Ammon's horn (tissue), 1 donor: ENCODE data around the gene ADGRL3.
A peak's percentile ranks its signal among the peaks of the same experiment; 100 is the strongest.
"Not testable (repeated sequence)": the region's sequence is repeated elsewhere in the genome, so short reads cannot be mapped to it uniquely, and the experiment has no call there.

Experiments
- DNase-seq: peaks from one replicate; pipeline ENCODE4 v3.0.0-alpha.2; 2016; ENCODE audit warnings: low spot score

Gene ADGRL3

DNA sequence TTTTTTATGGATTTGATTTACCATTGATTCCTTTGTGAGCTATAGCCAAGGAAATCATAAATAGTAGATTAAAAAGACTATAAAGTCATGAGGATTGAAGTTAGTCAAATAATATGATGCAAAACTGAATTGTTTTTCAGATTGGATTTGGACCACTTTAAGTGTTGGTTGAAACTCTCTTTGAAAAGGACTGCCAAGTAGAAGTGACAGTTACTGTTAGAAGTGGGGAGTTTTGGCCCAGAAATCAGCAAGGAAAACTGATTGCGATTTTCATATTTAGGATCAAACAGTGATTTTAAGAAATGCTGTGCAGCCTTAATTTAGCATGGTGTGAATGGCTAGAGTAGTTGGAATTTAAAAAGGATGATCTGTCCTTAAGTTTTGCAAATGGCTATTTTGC lies 4.9 kb downstream of the ADGRL3 start:
- DNase-seq = no peak

DNA sequence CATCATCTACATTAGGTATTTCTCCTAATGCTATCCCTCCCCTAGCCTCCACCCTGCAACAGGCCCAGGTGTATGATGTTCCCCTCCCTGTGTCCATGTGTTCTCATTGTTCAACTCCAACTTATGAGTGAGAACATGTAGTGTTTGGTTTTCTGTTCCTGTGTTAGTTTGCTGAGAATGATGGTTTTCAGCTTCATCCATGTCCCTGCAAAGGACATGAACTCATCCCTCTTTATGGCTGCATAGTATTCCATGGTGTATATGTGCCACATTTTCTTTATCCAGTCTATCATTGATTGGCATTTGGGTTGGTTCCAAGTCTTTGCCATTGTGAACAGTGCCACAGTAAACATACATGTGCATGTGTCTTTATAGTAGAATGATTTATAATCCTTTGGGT lies 7.0 kb downstream of the ADGRL3 start:
- DNase-seq = not testable (repeated sequence)

- DNase-seq = peak; percentile 86
These were observed 10.2 kb downstream of the ADGRL3 start for GRCh38 chr4:61210186-61210939.

DNA sequence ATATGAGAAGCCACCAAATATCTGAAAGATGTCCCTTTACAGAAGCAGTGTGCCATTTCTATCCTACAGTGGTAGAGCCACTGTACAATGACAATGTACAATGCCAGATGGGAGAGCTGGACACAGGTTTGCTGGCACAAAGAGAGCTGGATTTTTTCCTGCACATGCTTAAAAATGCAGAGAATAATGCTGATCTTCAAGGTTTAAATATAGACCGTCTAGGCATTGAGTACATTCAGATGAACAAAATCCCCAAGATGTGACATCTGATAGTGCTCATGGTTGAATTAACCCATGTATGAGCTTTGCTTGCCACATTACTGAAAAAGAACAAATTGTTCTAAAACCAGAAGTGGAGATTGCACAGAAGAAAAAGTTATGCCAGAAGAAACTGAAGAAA lies 11.7 kb downstream of the ADGRL3 start:
- DNase-seq = no peak

DNA sequence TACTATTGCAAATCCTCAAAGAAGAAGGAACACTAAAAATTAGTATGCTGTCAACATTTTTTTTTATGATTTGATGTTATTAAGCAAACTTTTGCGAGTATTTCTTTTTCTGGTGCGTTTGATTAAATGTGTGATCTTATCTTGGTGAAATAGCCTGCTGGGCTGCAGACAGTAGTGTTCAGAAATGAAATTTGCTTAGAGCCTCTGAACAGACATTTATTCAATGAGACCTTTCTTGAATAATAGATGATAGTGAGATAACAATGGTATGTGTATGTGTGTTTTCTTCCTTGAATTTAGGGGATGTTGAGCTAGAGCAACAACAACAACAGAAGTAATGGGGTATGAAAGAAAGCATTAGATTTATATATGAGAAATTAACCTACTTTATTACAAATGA lies 12.7 kb downstream of the ADGRL3 start:
- no peak for DNase-seq

DNA sequence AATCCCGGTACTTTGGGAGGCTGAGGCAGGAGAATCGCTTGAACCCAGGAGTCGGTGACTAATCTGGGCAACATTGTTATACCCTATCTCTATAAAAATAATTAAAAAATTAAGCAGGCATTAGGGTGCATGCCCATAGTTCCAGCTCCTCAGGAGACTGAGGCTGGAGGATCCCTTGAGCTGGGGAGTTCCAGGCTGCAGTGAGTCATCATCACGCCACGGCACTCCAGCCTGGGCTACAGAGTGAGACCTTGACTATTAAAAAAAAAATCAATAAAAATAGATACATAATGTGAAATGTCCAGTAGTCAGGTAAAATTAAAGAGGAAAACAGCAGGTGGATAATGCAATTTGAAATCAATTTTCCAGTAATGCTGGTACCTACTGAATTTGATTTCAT lies 14.6 kb downstream of the ADGRL3 start:
- no peak for DNase-seq

- no peak for DNase-seq
These were observed 17.1 kb downstream of the ADGRL3 start for GRCh38 chr4:61217222-61217621.

- DNase-seq = no peak
These were observed 20.4 kb downstream of the ADGRL3 start for GRCh38 chr4:61220556-61220955.

- no peak for DNase-seq
These were observed 23.3 kb downstream of the ADGRL3 start for GRCh38 chr4:61223385-61223784.

GRCh38 chr4:61224573-61224972 lies 24.4 kb downstream of the ADGRL3 start:
- no peak for DNase-seq

DNA sequence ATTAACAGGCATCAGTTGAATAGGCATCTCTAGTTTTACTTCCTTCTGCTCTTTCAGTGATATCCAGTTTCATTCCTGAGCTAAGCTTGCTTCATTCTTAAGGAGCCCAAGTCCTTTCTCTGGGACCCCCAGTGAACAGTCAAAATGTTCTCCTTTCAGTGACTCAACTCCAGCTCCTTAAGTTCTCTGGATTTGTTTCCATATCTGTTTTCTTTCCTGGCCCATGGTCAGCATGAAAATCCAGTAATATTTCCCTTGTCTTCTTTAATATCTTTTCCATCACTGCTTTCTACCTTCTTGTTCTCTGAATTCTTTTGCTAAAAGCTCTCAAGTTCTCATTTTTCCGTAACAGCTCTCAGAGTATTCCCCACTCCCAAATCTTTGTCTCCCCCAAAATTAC lies 25.5 kb downstream of the ADGRL3 start:
- no peak for DNase-seq

DNA sequence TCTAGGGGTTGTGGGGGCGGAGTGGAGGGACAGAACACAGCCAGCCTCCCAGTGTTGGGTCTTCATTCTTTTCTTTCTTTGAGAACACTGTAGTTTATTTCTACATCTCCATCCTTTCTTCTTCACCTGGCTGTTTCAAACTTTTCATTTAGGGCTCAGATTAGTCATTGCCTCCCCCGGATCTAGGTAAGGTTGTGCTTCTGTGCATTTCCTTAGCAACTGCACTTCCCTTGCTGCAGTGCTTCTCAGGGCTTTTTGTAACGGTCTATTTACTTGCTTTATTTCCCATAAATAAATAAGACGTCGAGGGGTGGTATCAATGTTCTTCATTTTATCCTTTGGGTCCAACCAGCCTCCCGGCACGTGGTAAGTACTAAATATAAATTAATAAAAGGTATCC lies 31.3 kb downstream of the ADGRL3 start:
- DNase-seq = no peak

DNA sequence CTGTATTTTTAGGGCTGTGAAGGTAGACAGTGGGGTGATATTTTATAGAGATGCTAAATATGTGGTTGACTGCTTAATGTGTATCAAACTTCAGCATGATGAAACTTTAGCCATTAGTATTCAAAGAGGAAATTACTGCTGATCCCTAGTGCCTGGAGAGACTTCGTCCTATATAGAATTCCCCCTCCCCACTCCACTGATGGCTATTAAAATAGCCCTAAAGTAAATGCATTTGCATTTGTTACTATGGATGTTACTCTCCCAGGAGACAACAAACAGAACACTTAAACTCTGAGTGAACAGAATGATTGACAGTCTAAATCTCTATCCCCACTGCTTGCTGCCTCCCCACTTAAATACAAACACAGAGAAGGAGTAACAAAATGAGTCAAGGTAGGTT lies 39.1 kb downstream of the ADGRL3 start:
- DNase-seq = no peak

- no peak for DNase-seq
These were observed 43.8 kb downstream of the ADGRL3 start for GRCh38 chr4:61243962-61244361.

- peak; percentile 47 for DNase-seq
These were observed 45.1 kb downstream of the ADGRL3 start for GRCh38 chr4:61245069-61245714.

DNA sequence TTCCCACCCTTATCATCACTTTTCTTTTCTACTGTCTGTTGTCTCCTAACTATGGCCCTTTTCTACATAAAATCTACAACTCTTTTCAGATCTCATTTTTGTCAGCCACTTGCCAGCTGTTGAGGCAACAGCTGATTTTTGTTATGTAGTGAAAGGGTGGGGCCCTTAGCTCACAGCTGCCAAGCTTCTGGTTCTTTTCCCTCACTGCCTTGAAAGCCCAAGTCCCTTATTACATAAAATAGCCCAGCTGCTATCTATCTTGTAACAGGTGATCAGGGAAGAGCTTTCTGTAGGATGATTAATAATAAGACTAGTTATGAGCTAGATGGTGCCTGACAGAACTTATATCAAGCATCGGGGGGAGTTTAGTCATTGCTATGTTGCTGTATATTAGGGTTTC lies 45.9 kb downstream of the ADGRL3 start:
- DNase-seq = no peak

DNA sequence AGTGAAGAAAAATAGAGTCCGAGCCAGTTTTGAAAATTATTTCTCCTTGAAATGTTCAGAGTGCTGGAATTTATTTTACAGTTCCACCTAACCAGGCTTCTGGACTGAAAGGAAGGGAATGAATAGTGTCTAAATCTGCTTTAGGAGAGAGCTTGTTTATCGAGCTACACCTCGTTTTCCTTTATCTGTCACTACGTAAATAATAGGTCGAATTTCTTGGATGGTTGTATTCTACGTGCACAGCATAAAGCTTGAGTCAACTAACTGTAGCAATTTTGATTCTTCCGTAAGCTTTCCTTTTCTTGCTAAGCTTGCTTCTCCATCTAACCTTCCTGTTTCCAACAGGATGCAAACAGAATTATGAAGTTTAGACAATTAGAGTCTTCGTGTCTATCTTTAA lies 48.6 kb downstream of the ADGRL3 start:
- DNase-seq = no peak

GRCh38 chr4:61251129-61251528 lies 51.0 kb downstream of the ADGRL3 start:
- DNase-seq = no peak

GRCh38 chr4:61254406-61254805 lies 54.3 kb downstream of the ADGRL3 start:
- no peak for DNase-seq

- peak; percentile 58 for DNase-seq
These were observed 73.1 kb downstream of the ADGRL3 start for GRCh38 chr4:61273233-61273632.

GRCh38 chr4:61274286-61274685 lies 74.2 kb downstream of the ADGRL3 start:
- DNase-seq = no peak

DNA sequence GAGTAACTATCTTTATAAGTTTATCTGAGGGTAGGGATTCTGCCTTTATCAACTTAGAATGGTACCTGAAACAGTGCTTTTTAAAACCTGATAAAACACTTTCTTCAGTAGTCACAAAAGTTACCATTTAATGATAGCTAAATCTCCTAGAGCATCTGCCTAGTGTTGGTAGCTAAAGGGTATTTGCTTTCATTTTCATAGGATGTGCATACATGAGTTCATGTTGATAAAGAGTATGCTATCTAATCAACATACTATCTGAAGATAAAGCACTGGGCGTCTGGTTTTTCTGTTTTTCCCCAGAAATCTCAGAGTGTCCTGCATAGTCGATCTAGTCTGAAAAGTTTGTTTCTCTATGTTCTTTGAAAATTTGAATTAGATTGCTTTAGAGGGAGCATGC lies 75.1 kb downstream of the ADGRL3 start:
- no peak for DNase-seq

GRCh38 chr4:61276029-61276428 lies 75.9 kb downstream of the ADGRL3 start:
- DNase-seq = no peak
